Endothelial cell of umbilical vein (primary cell): Measurements from ENCODE around the gene AP2B1. TPM values are rescaled to one million over a fixed set of nuclear protein-coding genes. Genes with fewer than 3 reads are reported as not detected.

ENCODE experiments used
- BruUV-seq: library from RNA; stranded (reverse); fragments of 400-500 nt; replicated peaks from 2 replicates; lab custom pipeline; 2021; lab: Mats Ljungman, UMichigan
- CTCF ChIA-PET: fragments of 300-600, 350-600 bp; sonication (Branson Sonifier 250); formaldehyde crosslinking; loops from one replicate; lab custom pipeline; 2021; ENCODE audit warnings: antibody characterized with exemption, inconsistent platforms; lab: Charles Lee
- POLR2A ChIA-PET: fragments of 300-600, 350-600 bp; sonication (Branson Sonifier 250); formaldehyde crosslinking; loops from one replicate; lab custom pipeline; 2021; ENCODE audit warnings: antibody characterized with exemption, inconsistent platforms; lab: Charles Lee
- DNase-seq: peaks from one replicate; pipeline ENCODE4 v3.0.0-alpha.2; 2011; ENCODE audit warnings: low read depth, low spot score
- FAIRE-seq: peaks from 2 replicates; lab custom pipeline; 2011; peaks lifted over from hg19 to GRCh38; lab: Jason Lieb, UNC
- H2AFZ ChIP-seq: 2 replicates; pipeline ENCODE4 v1.6.0; 2012; ENCODE audit warnings: low read depth, low read length, control low read depth, inconsistent platforms
- H3K27ac ChIP-seq: 2 replicates; pipeline ENCODE4 v1.5.1; 2011; ENCODE audit warnings: low read depth, mild to moderate bottlenecking, control low read depth, low read length, moderate library complexity; ENCODE audit not compliant: insufficient read depth
- H3K27me3 ChIP-seq, 2 experiments: 2 replicates each; pipeline versions ENCODE4 v1.6.0 to v1.6.1; 2011; ENCODE audit warnings: low read length in 2 of 2, mixed read lengths in 1 of 2; ENCODE audit not compliant: control insufficient read depth in 2 of 2, insufficient read depth in 2 of 2
- H3K36me3 ChIP-seq, 2 experiments: 2 replicates in 1 of 2; 3 replicates in 1 of 2; pipeline ENCODE4 v1.5.1; 2011; ENCODE audit warnings: low read length in 2 of 2, mild to moderate bottlenecking in 1 of 2, moderate library complexity in 1 of 2; ENCODE audit not compliant: control insufficient read depth in 2 of 2, insufficient read depth in 2 of 2; ENCODE audit errors: extremely low read depth in 1 of 2
- H3K4me1 ChIP-seq: 3 replicates; pipeline ENCODE4 v1.5.1; 2011; ENCODE audit warnings: mild to moderate bottlenecking, low read length; ENCODE audit not compliant: control insufficient read depth, insufficient read depth; ENCODE audit errors: extremely low read depth
- H3K4me2 ChIP-seq: 2 replicates; pipeline ENCODE4 v1.6.1; 2011; ENCODE audit warnings: low read length, control low read depth, mixed read lengths; ENCODE audit not compliant: insufficient read depth
- H3K4me3 ChIP-seq, 3 experiments: fragments of 200-600 bp in 1 of 3; sonication (generic), shearing (Covaris generic) in 1 of 3; replicated peaks in 1 of 3; 2 replicates each; pipeline ENCODE4 v1.5.1; 2011 to 2016; ENCODE audit warnings: control low read depth in 3 of 3, low read length in 3 of 3, mild to moderate bottlenecking in 2 of 3, inconsistent platforms in 1 of 3, low read depth in 1 of 3, moderate library complexity in 1 of 3; ENCODE audit not compliant: insufficient read depth in 1 of 3
- H3K79me2 ChIP-seq: 2 replicates; pipeline ENCODE4 v1.6.0; 2012; ENCODE audit warnings: low read length, inconsistent platforms; ENCODE audit not compliant: control insufficient read depth, insufficient read depth
- H3K9ac ChIP-seq: replicated peaks from 2 replicates; pipeline ENCODE3; 2011; ENCODE audit warnings: low read length, control low read depth; ENCODE audit not compliant: insufficient read depth; ENCODE audit errors: extremely low read depth
- H3K9me1 ChIP-seq: replicated peaks from 3 replicates; pipeline ENCODE4 v1.6.0; 2011; ENCODE audit warnings: mild to moderate bottlenecking, low read length; ENCODE audit not compliant: control insufficient read depth, insufficient read depth; ENCODE audit errors: extremely low read depth
- H3K9me3 ChIP-seq: replicated peaks from 2 replicates; pipeline ENCODE4 v1.5.1; 2012; ENCODE audit warnings: low read length, inconsistent platforms; ENCODE audit not compliant: control insufficient read depth, insufficient read depth
- H4K20me1 ChIP-seq: replicated peaks from 2 replicates; pipeline ENCODE3; 2011; ENCODE audit warnings: mild to moderate bottlenecking, low read length; ENCODE audit not compliant: control insufficient read depth, insufficient read depth; ENCODE audit errors: extremely low read depth
- CTCF ChIP-seq, 2 donors: IDR thresholded peaks; 1 replicate in 1 of 2; 2 replicates in 1 of 2; pipeline ENCODE4 v1.5.1; 2011; ENCODE audit warnings: low read length in 2 of 2, mild to moderate bottlenecking in 2 of 2, moderate library complexity in 2 of 2, control low read depth in 1 of 2, inconsistent platforms in 1 of 2, low read depth in 1 of 2; ENCODE audit not compliant: insufficient read depth in 1 of 2; ENCODE audit errors: extremely low read depth in 1 of 2
- EZH2 ChIP-seq: IDR thresholded peaks from 2 replicates; pipeline ENCODE4 v1.6.1; 2012; ENCODE audit warnings: borderline replicate concordance, low read depth, mild to moderate bottlenecking, moderate library complexity, low read length, inconsistent platforms; ENCODE audit not compliant: severe bottlenecking
- FOS ChIP-seq: IDR thresholded peaks from 2 replicates; pipeline ENCODE4 v1.6.1; 2011; ENCODE audit warnings: mild to moderate bottlenecking, low read length, moderate library complexity, borderline replicate concordance; ENCODE audit not compliant: insufficient read depth
- GATA2 ChIP-seq: IDR thresholded peaks from 2 replicates; pipeline ENCODE4 v1.7.0; 2011; ENCODE audit warnings: low read depth, mild to moderate bottlenecking, moderate library complexity, mixed read lengths, low read length; ENCODE audit not compliant: insufficient read length, insufficient read depth
- JUN ChIP-seq: IDR thresholded peaks from 2 replicates; pipeline ENCODE4 v1.6.1; 2011; ENCODE audit warnings: borderline replicate concordance, low read depth; ENCODE audit not compliant: insufficient read length, insufficient read depth
- MAX ChIP-seq: IDR thresholded peaks from 2 replicates; pipeline ENCODE4 v1.6.1; 2011; ENCODE audit not compliant: insufficient read depth, insufficient read length
- MYC ChIP-seq: IDR thresholded peaks from one replicate; pipeline ENCODE4 v1.6.1; 2011; ENCODE audit warnings: mild to moderate bottlenecking, low read depth, low read length
- POLR2A ChIP-seq: IDR thresholded peaks from 2 replicates; pipeline ENCODE4 v1.6.1; 2012; ENCODE audit warnings: low read depth, mild to moderate bottlenecking, control low read depth, low read length
- POLR2AphosphoS5 ChIP-seq: IDR thresholded peaks from 2 replicates; pipeline ENCODE4 v1.6.1; 2012; ENCODE audit warnings: low read depth, mild to moderate bottlenecking, control low read depth, low read length, moderate library complexity; ENCODE audit not compliant: insufficient read depth
- dilution Hi-C: fragments of 300-500 bp; cut with MboI; formaldehyde crosslinking; loops from one replicate; pipeline ENCODE4 v1.15.0; 2019; ENCODE audit warnings: low sequenced_read_pairs; ENCODE audit not compliant: extremely low pct_ligation_motif_present
- intact Hi-C: fragments of 100-400 bp; cut with micrococcal nuclease; formaldehyde crosslinking; loops from one replicate; pipeline ENCODE4 v1.10.0; 2022
- polyA plus RNA-seq, 4 experiments: library from polyadenylated mRNA; depleted of rRNA in 3 of 4; stranded (reverse) in 3 of 4; unstranded in 1 of 4; fragments of >200 nt; gene quantifications; 2 replicates each; pipeline versions ENCODE4 v1.2.1 to v1.2.3, GENCODE V29; 2011 to 2012; ENCODE audit warnings: missing spikeins in 1 of 4
- total RNA-seq: library from RNA; stranded (reverse); gene quantifications from 2 replicates; pipeline ENCODE4 v1.2.3, GENCODE V29; 2021

AP2B1 gene
- total and polyA plus RNA-seq, 2 donors (not counting 3 experiments of a cell fraction or from before 2014, with no cell fraction given), result 106 to 198 TPM

GRCh38 chr17:35695613-35696012, 108.5 kb downstream of the AP2B1 start:
- Histone ChIP-seq H3K27ac (no peak overlapping the region), H3K4me2 (no peak overlapping the region), H3K79me2 (no peaks in the 10 kb centered on the region), H3K27me3 (no peaks in the 10 kb centered on the region), H3K4me1 (no peaks in the 10 kb centered on the region), H3K9me3 (no peaks in the 10 kb centered on the region), H4K20me1 (no peaks in the 10 kb centered on the region), H3K9me1 (no peaks in the 10 kb centered on the region), H2AFZ (no peak overlapping the region), H3K36me3 (peaks cover 9% of the 10 kb centered on the region in 2 experiments), H3K4me3 (no peak overlapping the region), H3K9ac (no peak overlapping the region)
- intact Hi-C loops, result no loop called here
- FAIRE-seq (no peak), DNase-seq (no peak)
- CTCF ChIA-PET, result interaction anchor here (1.3 kb wide), 1 partner anchor 18 kb away, joined by 4 read pairs; no protein-coding TSS in a partner anchor
- no TSS peak for BruUV-seq
- no peak for TF ChIP-seq MAX
- TF ChIP-seq MYC, result no peak
- TF ChIP-seq POLR2A, result no peak
- POLR2A ChIA-PET, result no interaction called here
- dilution Hi-C loops, result no loop called here

DNA sequence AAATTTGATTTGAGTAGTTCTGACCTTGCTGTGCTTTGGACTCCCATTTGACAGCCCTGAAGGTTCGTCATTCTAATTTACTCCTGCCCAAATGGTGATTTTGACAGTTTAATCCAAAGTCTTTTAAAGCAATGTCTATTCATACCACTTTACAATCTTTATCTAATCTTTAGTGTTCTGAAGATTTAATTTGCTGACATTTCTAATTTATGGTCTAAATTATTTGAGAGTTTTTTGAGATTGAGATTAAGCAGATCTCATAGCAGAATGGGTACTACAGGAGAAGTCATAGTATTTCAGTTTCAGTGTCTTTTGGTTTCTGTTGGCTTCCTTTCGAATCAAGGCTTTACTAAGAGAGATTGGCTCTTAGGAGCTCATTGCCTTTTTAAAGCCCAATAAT, 111.7 kb downstream of the AP2B1 start:
- no peak overlapping the region for H3K4me3 ChIP-seq
- no peak overlapping the region for H2AFZ ChIP-seq
- H3K27ac ChIP-seq, result no peak overlapping the region
- no peaks in the 10 kb centered on the region for H3K4me1 ChIP-seq
- no peaks in the 10 kb centered on the region for H3K27me3 ChIP-seq
- BruUV-seq, result no TSS peak
- ChIA-PET CTCF (no interaction called here), POLR2A (no interaction called here)
- H3K79me2 ChIP-seq, result no peaks in the 10 kb centered on the region
- H3K9me3 ChIP-seq, result no peaks in the 10 kb centered on the region
- peaks cover 5 to 6% of the 10 kb centered on the region in 2 experiments for H3K36me3 ChIP-seq
- FAIRE-seq (no peak), DNase-seq (no peak)
- no peaks in the 10 kb centered on the region for H4K20me1 ChIP-seq
- TF ChIP-seq JUN, result no peak
- no peak for TF ChIP-seq MYC
- no peak for TF ChIP-seq POLR2AphosphoS5
- no peak for TF ChIP-seq MAX
- TF ChIP-seq FOS, result no peak
- TF ChIP-seq CTCF (IDR thresholded peaks at IDR 0.05; ENCODE audit: extremely low read depth in 1 of 2, insufficient read depth in 1 of 2, low read depth in 1 of 2, low read length in 2 of 2), result no peak
- no peak for TF ChIP-seq POLR2A
- no peak for TF ChIP-seq EZH2
- no peak for TF ChIP-seq GATA2
- dilution Hi-C loops (no loop called here), intact Hi-C loops (no loop called here)
- no peaks in the 10 kb centered on the region for H3K9me1 ChIP-seq
- H3K4me2 ChIP-seq, result no peak overlapping the region
- no peak overlapping the region for H3K9ac ChIP-seq
